Neuronal stem cell (in vitro differentiated cells): ENCODE data around the gene STXBP1.
A peak's percentile ranks its signal among the peaks of the same experiment; 100 is the strongest.

Experiments
- DNase-seq: peaks from one replicate; pipeline ENCODE4 v3.0.0-alpha.2; 2013; ENCODE audit warnings: low spot score
- H2AFZ ChIP-seq: one replicate; pipeline ENCODE4 v1.6.1; 2013; ENCODE audit warnings: mild to moderate bottlenecking, low read length, inconsistent platforms
- H2AK5ac ChIP-seq: 2 replicates; pipeline ENCODE4 v1.6.1; 2013; ENCODE audit warnings: low read depth, mild to moderate bottlenecking, inconsistent platforms, low read length, moderate library complexity, mixed read lengths
- H2BK120ac ChIP-seq: 2 replicates; pipeline ENCODE4 v1.6.1; 2013; ENCODE audit warnings: low read depth, mild to moderate bottlenecking, inconsistent platforms, low read length, moderate library complexity, mixed read lengths
- H2BK12ac ChIP-seq: one replicate; pipeline ENCODE4 v1.6.1; 2013; ENCODE audit warnings: low read length, inconsistent platforms
- H2BK15ac ChIP-seq: 2 replicates; pipeline ENCODE4 v1.6.1; 2013; ENCODE audit warnings: mild to moderate bottlenecking, low read length, inconsistent platforms, mixed read lengths
- H2BK5ac ChIP-seq: one replicate; pipeline ENCODE4 v1.6.1; 2013; ENCODE audit warnings: inconsistent platforms, mild to moderate bottlenecking, low read length, moderate library complexity
- H3K14ac ChIP-seq: one replicate; pipeline ENCODE4 v1.6.1; 2013; ENCODE audit warnings: low read length, inconsistent platforms
- H3K18ac ChIP-seq: 2 replicates; pipeline ENCODE4 v1.6.1; 2013; ENCODE audit warnings: low read length, inconsistent platforms
- H3K23ac ChIP-seq: 2 replicates; pipeline ENCODE4 v1.6.1; 2013; ENCODE audit warnings: low read depth, mild to moderate bottlenecking, mixed read lengths, low read length, inconsistent platforms; ENCODE audit not compliant: poor library complexity
- H3K27ac ChIP-seq: replicated peaks from 3 replicates; pipeline ENCODE4 v1.5.1; 2013; ENCODE audit warnings: low read length, inconsistent platforms
- H3K27me3 ChIP-seq, 3 experiments: 2 replicates each; pipeline ENCODE4 v1.6.1; 2013; ENCODE audit warnings: low read length in 3 of 3, mild to moderate bottlenecking in 2 of 3, inconsistent platforms in 1 of 3, low read depth in 1 of 3, mixed read lengths in 1 of 3, moderate library complexity in 1 of 3; ENCODE audit not compliant: control insufficient read depth in 3 of 3, insufficient read depth in 3 of 3
- H3K36me3 ChIP-seq, 2 donors: replicated peaks in 1 of 2; 2 replicates each; pipeline ENCODE4 v1.6.1; 2013; ENCODE audit warnings: low read length in 2 of 2; ENCODE audit not compliant: control insufficient read depth in 2 of 2, insufficient read depth in 2 of 2
- H3K4ac ChIP-seq: 2 replicates; pipeline ENCODE4 v1.6.1; 2013; ENCODE audit warnings: inconsistent platforms, mild to moderate bottlenecking, low read length, moderate library complexity
- H3K4me1 ChIP-seq, 2 donors: 1 replicate in 1 of 2; 2 replicates in 1 of 2; pipeline ENCODE4 v1.6.1; 2013; ENCODE audit warnings: low read length in 2 of 2, low read depth in 1 of 2; ENCODE audit not compliant: control insufficient read depth in 2 of 2, insufficient read depth in 1 of 2
- H3K4me2 ChIP-seq: one replicate; pipeline ENCODE4 v1.6.1; 2013; ENCODE audit warnings: mild to moderate bottlenecking, low read length, inconsistent platforms; ENCODE audit not compliant: insufficient read depth, poor library complexity, severe bottlenecking
- H3K4me3 ChIP-seq, 2 donors: 2 replicates each; pipeline ENCODE4 v1.5.1; 2013; ENCODE audit warnings: low read length in 2 of 2, mild to moderate bottlenecking in 2 of 2, inconsistent platforms in 1 of 2, moderate library complexity in 1 of 2
- H3K79me1 ChIP-seq: one replicate; pipeline ENCODE4 v1.6.1; 2013; ENCODE audit warnings: low read depth, mild to moderate bottlenecking, inconsistent platforms, low read length, moderate library complexity
- H3K9ac ChIP-seq: one replicate; pipeline ENCODE4 v1.6.1; 2013; ENCODE audit warnings: mild to moderate bottlenecking, low read depth, low read length, inconsistent platforms; ENCODE audit not compliant: poor library complexity
- H3K9me3 ChIP-seq, 2 donors: replicated peaks in 1 of 2; 2 replicates each; pipeline versions ENCODE3 to v1.6.1; 2013; ENCODE audit warnings: low read length in 2 of 2, mild to moderate bottlenecking in 2 of 2, inconsistent platforms in 1 of 2, low read depth in 1 of 2, mixed read lengths in 1 of 2, moderate library complexity in 1 of 2; ENCODE audit not compliant: control insufficient read depth in 2 of 2, insufficient read depth in 1 of 2
- H4K8ac ChIP-seq: one replicate; pipeline ENCODE4 v1.6.1; 2013; ENCODE audit warnings: low read depth, mild to moderate bottlenecking, inconsistent platforms, low read length, moderate library complexity
- H4K91ac ChIP-seq: one replicate; pipeline ENCODE4 v1.6.1; 2013; ENCODE audit warnings: low read length, low read depth, mild to moderate bottlenecking, inconsistent platforms; ENCODE audit not compliant: poor library complexity
- WGBS, 2 donors: extraction: QIAGEN DNeasy Blood & Tissue Kit; methylation state at CpG; one replicate each; pipeline ENCODE4 v1.1.7; 2013; ENCODE audit warnings: missing lambda C conversion rate in 2 of 2, mixed read lengths in 1 of 2; ENCODE audit not compliant: insufficient read length in 2 of 2, insufficient replicate concordance in 1 of 2; ENCODE audit errors: extremely low coverage in 2 of 2; 5-methylcytosine and 5-hydroxymethylcytosine counted together

The STXBP1 gene

GRCh38 chr9:127706836-127707241, 94.8 kb downstream of the STXBP1 start, which contains the start of gene CFAP157:
TSS of gene CFAP157 (plus strand) at chr9:127706988. CDS start at chr9:127707032, 44 bp downstream.
- no CpG with 5 or more reads among the region's 11 CpGs for WGBS, 2 donors
- Histone ChIP-seq H3K27ac (no peak within 1 kb of the TSS), H3K4ac (peak within 1 kb of the TSS; percentile 44), H3K36me3 (no peaks in the 10 kb centered on the region), H2AK5ac (peak within 1 kb of the TSS; percentile 44), H3K4me2 (no peak within 1 kb of the TSS), H3K4me3 (no peak within 1 kb of the TSS), H3K79me1 (no peaks in the 10 kb centered on the region), H3K27me3 (no peaks in the 10 kb centered on the region), H2BK5ac (no peak within 1 kb of the TSS), H2BK120ac (no peak within 1 kb of the TSS), H3K23ac (peak within 1 kb of the TSS; percentile 75), H2AFZ (peak within 1 kb of the TSS; percentile 78), H2BK12ac (no peak within 1 kb of the TSS), H3K18ac (peak within 1 kb of the TSS; percentile 86), H4K91ac (peak within 1 kb of the TSS; percentile 64), H3K9me3 (peaks cover 0 to 3% of the 10 kb centered on the region in 2 donors), H4K8ac (peak within 1 kb of the TSS; percentile 58), H3K4me1 (peaks cover 10 to 18% of the 10 kb centered on the region in 2 donors), H2BK15ac (peak within 1 kb of the TSS; percentile 84), H3K14ac (no peak within 1 kb of the TSS), H3K9ac (peak within 1 kb of the TSS; percentile 64)
- DNase-seq, result no peak

- H3K27me3 ChIP-seq, result no peaks in the 10 kb centered on the region
- H3K4me3 ChIP-seq, result no peak overlapping the region
- no peak overlapping the region for H3K4ac ChIP-seq
- H4K91ac ChIP-seq, result no peak overlapping the region
- WGBS, 2 donors, result no CpG with 5 or more reads among the region's 5 CpGs
- no peak overlapping the region for H3K27ac ChIP-seq
- DNase-seq, result no peak
- H2AFZ ChIP-seq, result no peak overlapping the region
- no peak overlapping the region for H2BK5ac ChIP-seq
- H3K9ac ChIP-seq, result no peak overlapping the region
- no peak overlapping the region for H3K4me2 ChIP-seq
- H3K79me1 ChIP-seq, result no peaks in the 10 kb centered on the region
- no peak overlapping the region for H3K18ac ChIP-seq
- H2BK15ac ChIP-seq, result no peak overlapping the region
- no peak overlapping the region for H3K14ac ChIP-seq
- H2AK5ac ChIP-seq, result no peak overlapping the region
- peaks cover 10 to 22% of the 10 kb centered on the region in 2 donors for H3K4me1 ChIP-seq
- H2BK12ac ChIP-seq, result no peak overlapping the region
- peaks cover 0 to 3% of the 10 kb centered on the region in 2 donors for H3K9me3 ChIP-seq
- H3K23ac ChIP-seq, result no peak overlapping the region
- H4K8ac ChIP-seq, result no peak overlapping the region
- no peak overlapping the region for H2BK120ac ChIP-seq
- no peaks in the 10 kb centered on the region for H3K36me3 ChIP-seq
These were observed 95.7 kb downstream of the STXBP1 start for GRCh38 chr9:127707766-127708165.

- H2BK5ac ChIP-seq, result peak overlapping the region; percentile 2
- H3K9ac ChIP-seq, result no peak overlapping the region
- no peak overlapping the region for H3K4me2 ChIP-seq
- peaks cover 0 to 3% of the 10 kb centered on the region in 2 donors for H3K9me3 ChIP-seq
- H2BK15ac ChIP-seq, result no peak overlapping the region
- no peak overlapping the region for H3K27ac ChIP-seq
- H4K8ac ChIP-seq, result no peak overlapping the region
- no CpG with 5 or more reads among the region's 8 CpGs for WGBS, 2 donors
- no peak overlapping the region for H3K18ac ChIP-seq
- H3K23ac ChIP-seq, result peak overlapping the region; percentile 45
- H3K4me3 ChIP-seq, result no peak overlapping the region
- H3K36me3 ChIP-seq, result no peaks in the 10 kb centered on the region
- no peak for DNase-seq
- peaks cover 10 to 22% of the 10 kb centered on the region in 2 donors for H3K4me1 ChIP-seq
- no peak overlapping the region for H3K14ac ChIP-seq
- peaks cover 0 to under 1% (median 0%) of the 10 kb centered on the region in 3 experiments for H3K27me3 ChIP-seq
- H2AK5ac ChIP-seq, result peak overlapping the region; percentile 31
- no peak overlapping the region for H2AFZ ChIP-seq
- no peak overlapping the region for H3K4ac ChIP-seq
- H4K91ac ChIP-seq, result no peak overlapping the region
- no peak overlapping the region for H2BK120ac ChIP-seq
- no peak overlapping the region for H2BK12ac ChIP-seq
- H3K79me1 ChIP-seq, result no peaks in the 10 kb centered on the region
These were observed 97.0 kb downstream of the STXBP1 start for GRCh38 chr9:127708952-127709587.

GRCh38 chr9:127710204-127710783, 98.2 kb downstream of the STXBP1 start:
- H2AK5ac ChIP-seq, result peak overlapping the region; percentile 86
- H4K8ac ChIP-seq, result peak overlapping the region; percentile 30
- no peak overlapping the region for H3K18ac ChIP-seq
- no peak overlapping the region for H2BK12ac ChIP-seq
- no peak overlapping the region for H2AFZ ChIP-seq
- H3K36me3 ChIP-seq, result no peaks in the 10 kb centered on the region
- H3K27ac ChIP-seq, result no peak overlapping the region
- H3K27me3 ChIP-seq, result peaks cover 0 to 10% (median 0%) of the 10 kb centered on the region in 3 experiments
- peak overlapping the region; percentile 65 for H3K14ac ChIP-seq
- H3K9me3 ChIP-seq, result peaks cover 0 to 3% of the 10 kb centered on the region in 2 donors
- H3K9ac ChIP-seq, result no peak overlapping the region
- DNase-seq, result no peak
- H2BK120ac ChIP-seq, result no peak overlapping the region
- peak overlapping the region; percentile 67 for H3K23ac ChIP-seq
- no CpG with 5 or more reads among the region's 10 CpGs for WGBS, 2 donors
- H3K4me2 ChIP-seq, result no peak overlapping the region
- no peak overlapping the region for H3K4ac ChIP-seq
- H2BK5ac ChIP-seq, result no peak overlapping the region
- H2BK15ac ChIP-seq, result no peak overlapping the region
- H3K79me1 ChIP-seq, result peaks cover 4% of the 10 kb centered on the region
- H3K4me1 ChIP-seq, result peaks cover 10 to 28% of the 10 kb centered on the region in 2 donors
- no peak overlapping the region for H4K91ac ChIP-seq
- H3K4me3 ChIP-seq, result no peak overlapping the region
